GM12878 (cell line): ENCODE results near the gene SEC16B.

Source experiments
- EZH2 ChIP-seq: IDR thresholded peaks from 2 replicates; pipeline ENCODE4 v1.6.1; 2012; ENCODE audit warnings: low read depth, mild to moderate bottlenecking, control low read depth, inconsistent platforms, low read length, borderline replicate concordance; ENCODE audit not compliant: control insufficient read depth
- POLR2AphosphoS5 ChIP-seq: IDR thresholded peaks from 2 replicates; pipeline ENCODE4 v1.6.1; 2011; ENCODE audit warnings: mild to moderate bottlenecking, low read length, inconsistent platforms
- TF ChIP-seq, protein P1 (sequence below), 3 experiments: IDR thresholded peaks in 2 of 3; conservative IDR thresholded peaks in 1 of 3; 2 replicates each; pipeline ENCODE4 v1.5.1; 2011; ENCODE audit warnings: low read depth in 3 of 3, low read length in 3 of 3, mild to moderate bottlenecking in 3 of 3, control low read depth in 2 of 3, moderate library complexity in 2 of 3, inconsistent platforms in 1 of 3, mixed read lengths in 1 of 3; ENCODE audit not compliant: control insufficient read depth in 2 of 3, insufficient read depth in 1 of 3; ENCODE audit errors: extremely low read depth in 1 of 3
- TF ChIP-seq, protein P2 (sequence below): fragments of 450-650 bp; IDR thresholded peaks from 2 replicates; pipeline ENCODE4 v1.6.1; 2017; ENCODE audit warnings: mild to moderate bottlenecking, low read depth, inconsistent platforms; ENCODE audit not compliant: poor library complexity, severe bottlenecking

DNA sequence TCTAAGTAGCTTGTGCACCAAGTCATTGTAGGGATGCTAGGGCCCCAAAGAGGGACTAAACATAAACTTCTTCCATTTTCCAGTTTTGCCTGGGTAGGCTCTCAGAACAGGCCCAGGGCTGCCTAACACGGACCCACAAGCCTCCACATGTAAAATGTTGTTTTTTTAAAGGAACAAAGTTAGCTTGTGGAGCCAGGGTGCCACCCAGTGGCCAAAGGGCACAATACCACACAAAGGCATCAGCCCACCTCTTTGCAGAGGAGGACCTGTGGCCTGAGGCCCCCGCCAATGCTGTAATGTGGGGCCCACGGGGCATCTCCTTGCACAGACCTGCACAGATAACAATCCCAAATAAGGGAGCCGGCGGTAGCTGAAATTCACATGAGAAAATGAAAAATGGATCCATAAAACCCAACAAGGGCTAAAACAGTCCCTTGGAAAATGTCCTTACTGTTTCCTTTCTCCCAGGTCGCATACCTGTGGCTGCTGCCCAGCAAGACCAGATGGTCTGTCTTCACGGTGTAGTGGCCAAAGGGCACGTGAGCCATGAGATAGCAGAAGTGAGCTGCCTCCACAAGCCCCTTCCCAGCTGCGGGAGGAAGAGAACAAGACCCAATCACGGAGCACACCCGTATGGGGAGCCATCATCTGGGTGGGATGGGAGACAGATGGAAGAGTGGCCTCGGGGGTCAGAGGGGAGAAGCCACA lies 23.8 kb downstream of the SEC16B start:
- TF ChIP-seq, protein P1, sequence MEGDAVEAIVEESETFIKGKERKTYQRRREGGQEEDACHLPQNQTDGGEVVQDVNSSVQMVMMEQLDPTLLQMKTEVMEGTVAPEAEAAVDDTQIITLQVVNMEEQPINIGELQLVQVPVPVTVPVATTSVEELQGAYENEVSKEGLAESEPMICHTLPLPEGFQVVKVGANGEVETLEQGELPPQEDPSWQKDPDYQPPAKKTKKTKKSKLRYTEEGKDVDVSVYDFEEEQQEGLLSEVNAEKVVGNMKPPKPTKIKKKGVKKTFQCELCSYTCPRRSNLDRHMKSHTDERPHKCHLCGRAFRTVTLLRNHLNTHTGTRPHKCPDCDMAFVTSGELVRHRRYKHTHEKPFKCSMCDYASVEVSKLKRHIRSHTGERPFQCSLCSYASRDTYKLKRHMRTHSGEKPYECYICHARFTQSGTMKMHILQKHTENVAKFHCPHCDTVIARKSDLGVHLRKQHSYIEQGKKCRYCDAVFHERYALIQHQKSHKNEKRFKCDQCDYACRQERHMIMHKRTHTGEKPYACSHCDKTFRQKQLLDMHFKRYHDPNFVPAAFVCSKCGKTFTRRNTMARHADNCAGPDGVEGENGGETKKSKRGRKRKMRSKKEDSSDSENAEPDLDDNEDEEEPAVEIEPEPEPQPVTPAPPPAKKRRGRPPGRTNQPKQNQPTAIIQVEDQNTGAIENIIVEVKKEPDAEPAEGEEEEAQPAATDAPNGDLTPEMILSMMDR (IDR thresholded peaks at IDR 0.05 in 2 of 3, conservative IDR thresholded peaks at IDR 0.05 in 1 of 3; ENCODE audit: control insufficient read depth in 2 of 3, extremely low read depth in 1 of 3, insufficient read depth in 1 of 3, low read depth in 3 of 3, low read length in 3 of 3) = peak; percentile 75 to 85 (median 81)
- TF ChIP-seq, protein P2, sequence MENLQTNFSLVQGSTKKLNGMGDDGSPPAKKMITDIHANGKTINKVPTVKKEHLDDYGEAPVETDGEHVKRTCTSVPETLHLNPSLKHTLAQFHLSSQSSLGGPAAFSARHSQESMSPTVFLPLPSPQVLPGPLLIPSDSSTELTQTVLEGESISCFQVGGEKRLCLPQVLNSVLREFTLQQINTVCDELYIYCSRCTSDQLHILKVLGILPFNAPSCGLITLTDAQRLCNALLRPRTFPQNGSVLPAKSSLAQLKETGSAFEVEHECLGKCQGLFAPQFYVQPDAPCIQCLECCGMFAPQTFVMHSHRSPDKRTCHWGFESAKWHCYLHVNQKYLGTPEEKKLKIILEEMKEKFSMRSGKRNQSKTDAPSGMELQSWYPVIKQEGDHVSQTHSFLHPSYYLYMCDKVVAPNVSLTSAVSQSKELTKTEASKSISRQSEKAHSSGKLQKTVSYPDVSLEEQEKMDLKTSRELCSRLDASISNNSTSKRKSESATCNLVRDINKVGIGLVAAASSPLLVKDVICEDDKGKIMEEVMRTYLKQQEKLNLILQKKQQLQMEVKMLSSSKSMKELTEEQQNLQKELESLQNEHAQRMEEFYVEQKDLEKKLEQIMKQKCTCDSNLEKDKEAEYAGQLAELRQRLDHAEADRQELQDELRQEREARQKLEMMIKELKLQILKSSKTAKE = no peak
- TF ChIP-seq EZH2 (no peak), POLR2AphosphoS5 (no peak)
